ENCODE data around the gene SBF2.

GRCh38 chr11:10233581-10233980 lies 60.4 kb downstream of the SBF2 start:
- TF ChIP-seq CTCF (conservative IDR thresholded peaks at IDR 0.05; ENCODE audit: low read depth, low read length), result no peak
- no peak for TF ChIP-seq EZH2 (IDR thresholded peaks at IDR 0.05; ENCODE audit: low read length, unreplicated experiment)
